SK-N-SH treated with all-trans-retinoic acid at 6 μM for 48 hours (cell line): ENCODE results near the gene DDX41.

Experiments
- ARNTL ChIP-seq: fragments of 450-650 bp; formaldehyde crosslinking; IDR thresholded peaks from 2 replicates; pipeline ENCODE4 v1.5.0; 2020; ENCODE audit warnings: low read depth, mild to moderate bottlenecking, moderate library complexity, borderline replicate concordance
- CSDC2 ChIP-seq: fragments of 250-450 bp; sonication (Bioruptor Pico); IDR thresholded peaks from 2 replicates; pipeline ENCODE4 v1.5.0; 2020; ENCODE audit warnings: mild to moderate bottlenecking, moderate library complexity
- GLIS3 ChIP-seq: fragments of 250-450 bp; sonication (Bioruptor Pico); IDR thresholded peaks from 2 replicates; pipeline ENCODE4 v1.5.0; 2020; ENCODE audit warnings: mild to moderate bottlenecking, moderate library complexity
- ISL1 ChIP-seq: fragments of 250-450 bp; sonication (Bioruptor Pico); IDR thresholded peaks from 2 replicates; pipeline ENCODE4 v2.1.2; 2022; ENCODE audit warnings: mild to moderate bottlenecking, moderate library complexity
- OSR1 ChIP-seq: fragments of 250-450 bp; sonication (Bioruptor Pico); IDR thresholded peaks from 2 replicates; pipeline ENCODE4 v1.8.0; 2022; ENCODE audit warnings: moderate library complexity, mild to moderate bottlenecking, inconsistent platforms
- RARB ChIP-seq: fragments of 250-450 bp; sonication (Bioruptor Pico); IDR thresholded peaks from 2 replicates; pipeline ENCODE4 v1.8.0; 2021; ENCODE audit warnings: mild to moderate bottlenecking, moderate library complexity
- ZFP3 ChIP-seq: fragments of 250-450 bp; sonication (Bioruptor Pico); IDR thresholded peaks from 2 replicates; pipeline ENCODE4 v1.5.0; 2020; ENCODE audit warnings: mild to moderate bottlenecking, moderate library complexity
- ZFP30 ChIP-seq: fragments of 450-650 bp; formaldehyde crosslinking; IDR thresholded peaks from 2 replicates; pipeline ENCODE4 v1.5.0; 2022; ENCODE audit warnings: mild to moderate bottlenecking, moderate library complexity
- TF ChIP-seq, protein P1 (sequence below): fragments of 250-450 bp; sonication (Bioruptor Pico); IDR thresholded peaks from 2 replicates; pipeline ENCODE4 v1.5.1; 2020; ENCODE audit warnings: low read depth, mild to moderate bottlenecking, moderate library complexity
- TF ChIP-seq, protein P2 (sequence below): fragments of 250-450 bp; sonication (Bioruptor Pico); IDR thresholded peaks from 2 replicates; pipeline ENCODE4 v1.5.0; 2020; ENCODE audit warnings: mild to moderate bottlenecking, moderate library complexity
- TF ChIP-seq, protein P3 (sequence below): fragments of 250-450 bp; sonication (Bioruptor Pico); IDR thresholded peaks from 2 replicates; pipeline ENCODE4 v1.5.1; 2021; ENCODE audit warnings: mild to moderate bottlenecking, moderate library complexity

DNA sequence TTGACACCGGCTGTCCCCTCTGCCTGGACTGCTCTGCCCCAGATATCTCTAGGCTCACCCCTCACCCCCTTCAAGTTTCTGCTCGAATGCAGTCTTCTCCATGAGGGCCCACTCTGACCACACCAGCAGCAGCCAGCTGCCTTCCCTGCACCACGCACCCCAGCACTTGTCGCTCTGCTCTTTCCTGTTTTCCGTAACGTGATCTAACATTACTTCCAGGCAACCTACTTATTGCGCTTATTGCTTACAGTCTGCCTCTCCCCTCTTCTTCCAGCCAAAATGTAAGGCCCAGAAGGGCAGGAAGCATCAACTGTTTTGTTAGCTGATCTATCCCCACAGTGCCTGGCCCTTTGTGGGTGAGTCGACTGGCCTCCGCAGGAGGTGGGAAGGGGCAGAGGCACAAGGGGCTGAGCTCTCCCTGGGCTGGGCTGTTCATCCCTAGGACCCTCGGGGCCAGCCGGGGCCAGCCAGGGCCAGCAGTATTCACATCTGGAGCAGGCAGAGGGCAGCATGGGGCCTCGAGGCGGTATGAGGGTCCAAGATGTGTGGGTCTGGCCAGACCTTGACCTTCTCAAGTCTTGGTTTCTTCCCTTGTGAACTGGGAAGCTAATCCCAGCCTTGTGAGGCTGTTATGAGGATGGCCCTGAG is 31.7 kb downstream of the DDX41 start:
- no peak for TF ChIP-seq OSR1 (CRISPR knock-in tag)
- no peak for TF ChIP-seq ZFP3 (CRISPR knock-in tag)
- TF ChIP-seq ZFP30 (CRISPR knock-in tag), result no peak
- TF ChIP-seq, protein P1, sequence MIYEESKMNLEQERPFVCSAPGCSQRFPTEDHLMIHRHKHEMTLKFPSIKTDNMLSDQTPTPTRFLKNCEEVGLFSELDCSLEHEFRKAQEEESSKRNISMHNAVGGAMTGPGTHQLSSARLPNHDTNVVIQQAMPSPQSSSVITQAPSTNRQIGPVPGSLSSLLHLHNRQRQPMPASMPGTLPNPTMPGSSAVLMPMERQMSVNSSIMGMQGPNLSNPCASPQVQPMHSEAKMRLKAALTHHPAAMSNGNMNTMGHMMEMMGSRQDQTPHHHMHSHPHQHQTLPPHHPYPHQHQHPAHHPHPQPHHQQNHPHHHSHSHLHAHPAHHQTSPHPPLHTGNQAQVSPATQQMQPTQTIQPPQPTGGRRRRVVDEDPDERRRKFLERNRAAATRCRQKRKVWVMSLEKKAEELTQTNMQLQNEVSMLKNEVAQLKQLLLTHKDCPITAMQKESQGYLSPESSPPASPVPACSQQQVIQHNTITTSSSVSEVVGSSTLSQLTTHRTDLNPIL (CRISPR knock-in tag), result no peak
- no peak for TF ChIP-seq ISL1 (CRISPR knock-in tag)
- TF ChIP-seq, protein P2, sequence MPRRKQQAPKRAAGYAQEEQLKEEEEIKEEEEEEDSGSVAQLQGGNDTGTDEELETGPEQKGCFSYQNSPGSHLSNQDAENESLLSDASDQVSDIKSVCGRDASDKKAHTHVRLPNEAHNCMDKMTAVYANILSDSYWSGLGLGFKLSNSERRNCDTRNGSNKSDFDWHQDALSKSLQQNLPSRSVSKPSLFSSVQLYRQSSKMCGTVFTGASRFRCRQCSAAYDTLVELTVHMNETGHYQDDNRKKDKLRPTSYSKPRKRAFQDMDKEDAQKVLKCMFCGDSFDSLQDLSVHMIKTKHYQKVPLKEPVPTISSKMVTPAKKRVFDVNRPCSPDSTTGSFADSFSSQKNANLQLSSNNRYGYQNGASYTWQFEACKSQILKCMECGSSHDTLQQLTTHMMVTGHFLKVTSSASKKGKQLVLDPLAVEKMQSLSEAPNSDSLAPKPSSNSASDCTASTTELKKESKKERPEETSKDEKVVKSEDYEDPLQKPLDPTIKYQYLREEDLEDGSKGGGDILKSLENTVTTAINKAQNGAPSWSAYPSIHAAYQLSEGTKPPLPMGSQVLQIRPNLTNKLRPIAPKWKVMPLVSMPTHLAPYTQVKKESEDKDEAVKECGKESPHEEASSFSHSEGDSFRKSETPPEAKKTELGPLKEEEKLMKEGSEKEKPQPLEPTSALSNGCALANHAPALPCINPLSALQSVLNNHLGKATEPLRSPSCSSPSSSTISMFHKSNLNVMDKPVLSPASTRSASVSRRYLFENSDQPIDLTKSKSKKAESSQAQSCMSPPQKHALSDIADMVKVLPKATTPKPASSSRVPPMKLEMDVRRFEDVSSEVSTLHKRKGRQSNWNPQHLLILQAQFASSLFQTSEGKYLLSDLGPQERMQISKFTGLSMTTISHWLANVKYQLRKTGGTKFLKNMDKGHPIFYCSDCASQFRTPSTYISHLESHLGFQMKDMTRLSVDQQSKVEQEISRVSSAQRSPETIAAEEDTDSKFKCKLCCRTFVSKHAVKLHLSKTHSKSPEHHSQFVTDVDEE, result no peak
- TF ChIP-seq CSDC2 (CRISPR knock-in tag), result no peak
- TF ChIP-seq, protein P3, sequence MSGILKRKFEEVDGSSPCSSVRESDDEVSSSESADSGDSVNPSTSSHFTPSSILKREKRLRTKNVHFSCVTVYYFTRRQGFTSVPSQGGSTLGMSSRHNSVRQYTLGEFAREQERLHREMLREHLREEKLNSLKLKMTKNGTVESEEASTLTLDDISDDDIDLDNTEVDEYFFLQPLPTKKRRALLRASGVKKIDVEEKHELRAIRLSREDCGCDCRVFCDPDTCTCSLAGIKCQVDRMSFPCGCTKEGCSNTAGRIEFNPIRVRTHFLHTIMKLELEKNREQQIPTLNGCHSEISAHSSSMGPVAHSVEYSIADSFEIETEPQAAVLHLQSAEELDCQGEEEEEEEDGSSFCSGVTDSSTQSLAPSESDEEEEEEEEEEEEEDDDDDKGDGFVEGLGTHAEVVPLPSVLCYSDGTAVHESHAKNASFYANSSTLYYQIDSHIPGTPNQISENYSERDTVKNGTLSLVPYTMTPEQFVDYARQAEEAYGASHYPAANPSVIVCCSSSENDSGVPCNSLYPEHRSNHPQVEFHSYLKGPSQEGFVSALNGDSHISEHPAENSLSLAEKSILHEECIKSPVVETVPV (CRISPR knock-in tag), result no peak
- TF ChIP-seq ARNTL (CRISPR knock-in tag), result no peak
- TF ChIP-seq RARB, result no peak
- TF ChIP-seq GLIS3 (CRISPR knock-in tag), result no peak
